Measurements from ENCODE around the gene PPP1R15A. TPM values are rescaled to one million over a fixed set of nuclear protein-coding genes. Genes with fewer than 3 reads are reported as not detected.
A peak's percentile ranks its signal among the peaks of the same experiment; 100 is the strongest.
"Not testable (repeated sequence)": the region's sequence is repeated elsewhere in the genome, so short reads cannot be mapped to it uniquely, and the experiment has no call there.

Gene PPP1R15A
- total RNA-seq, 4 donors from 2014 or later, result 53.9 to 70.0 (median 60.9) TPM

GRCh38 chr19:48873476-48874302 is 1.5 kb downstream of the PPP1R15A start:
- peaks cover 0 to 56% of the 10 kb centered on the region in 2 donors for H3K36me3 ChIP-seq
- H3K4me1 ChIP-seq, result peaks cover 0 to 72% (median 20%) of the 10 kb centered on the region in 3 donors

GRCh38 chr19:48874303-48875135 is 2.3 kb downstream of the PPP1R15A start:
- peaks cover 0 to 61% of the 10 kb centered on the region in 2 donors for H3K36me3 ChIP-seq
- 11 to 14% methylated on average over 9 to 16 of the region's 17 CpGs for WGBS, 2 donors (ENCODE audit: low coverage in 1 of 2)
- peak overlapping the region; percentile 86 to 99 for H3K4me3 ChIP-seq
- TF ChIP-seq EP300 (IDR thresholded peaks at IDR 0.05) (no peak), POLR2A (IDR thresholded peaks at IDR 0.05) (no peak), POLR2AphosphoS5 (IDR thresholded peaks at IDR 0.05) (peak; percentile 3), CTCF (IDR thresholded peaks at IDR 0.05) (no peak)
- peak overlapping the region; percentile 95 to 100 (median 98) for H3K27ac ChIP-seq
- H3K27me3 ChIP-seq, result no peaks in the 10 kb centered on the region
- no peak for ATAC-seq
- peaks cover 0 to 66% (median 20%) of the 10 kb centered on the region in 3 donors for H3K4me1 ChIP-seq
- no peaks in the 10 kb centered on the region for H3K9me3 ChIP-seq

More at GRCh38 chr19:48873476-48874302, 1.5 kb downstream of the PPP1R15A start:
- Histone ChIP-seq H3K27me3 (no peaks in the 10 kb centered on the region), H3K4me3 (peak overlapping the region; percentile 86 to 99), H3K27ac (peak overlapping the region; percentile 95 to 100 (median 98)), H3K9me3 (no peaks in the 10 kb centered on the region)
- ATAC-seq, result no peak
- no peak for TF ChIP-seq EP300 (IDR thresholded peaks at IDR 0.05)
- no peak for TF ChIP-seq CTCF (IDR thresholded peaks at IDR 0.05)
- TF ChIP-seq POLR2AphosphoS5 (IDR thresholded peaks at IDR 0.05), result no peak
- TF ChIP-seq POLR2A (IDR thresholded peaks at IDR 0.05), result no peak
- 12 to 17% methylated on average over 7 of the region's 14 CpGs for WGBS, 2 donors (ENCODE audit: low coverage in 1 of 2)

GRCh38 chr19:48876043-48876981 is 4.1 kb downstream of the PPP1R15A start:
- not testable (repeated sequence) for ATAC-seq, H3K27me3 ChIP-seq, H3K9me3 ChIP-seq
- Histone ChIP-seq H3K4me3 (peak overlapping the region in 1 of 2 donors; percentile 99), H3K36me3 (peaks cover 0 to 66% of the 10 kb centered on the region in 2 donors), H3K27ac (peak overlapping the region; percentile 95 to 100 (median 98)), H3K4me1 (peaks cover 0 to 65% (median 20%) of the 10 kb centered on the region in 3 donors)
- peak; percentile 59 for TF ChIP-seq POLR2AphosphoS5 (IDR thresholded peaks at IDR 0.05)
- 28 to 58% methylated on average over 8 to 19 of the region's 30 CpGs for WGBS, 2 donors (ENCODE audit: low coverage in 1 of 2)

GRCh38 chr19:48877855-48878195 is 5.6 kb downstream of the PPP1R15A start:
- Histone ChIP-seq H3K36me3 (peaks cover 0 to 66% of the 10 kb centered on the region in 2 donors), H3K27me3 (no peaks in the 10 kb centered on the region), H3K4me3 (no peak overlapping the region), H3K27ac (peak overlapping the region in 3 of 4 donors; percentile 64 to 95 (median 64)), H3K4me1 (peaks cover 0 to 58% (median 20%) of the 10 kb centered on the region in 3 donors), H3K9me3 (no peaks in the 10 kb centered on the region)
- TF ChIP-seq EP300 (IDR thresholded peaks at IDR 0.05) (no peak), POLR2AphosphoS5 (IDR thresholded peaks at IDR 0.05) (no peak), POLR2A (IDR thresholded peaks at IDR 0.05) (no peak), CTCF (IDR thresholded peaks at IDR 0.05) (no peak)
- ATAC-seq, result no peak
- 87 to 88% methylated on average over 4 to 5 of the region's 6 CpGs for WGBS, 2 donors (ENCODE audit: low coverage in 1 of 2)

Data from gastroesophageal sphincter (tissue), 4 donors.